HFFc6 (cell line): ENCODE data around the gene RPL15. TPM values are rescaled to one million over a fixed set of nuclear protein-coding genes. Genes with fewer than 3 reads are reported as not detected.
"Not testable (repeated sequence)": the region's sequence is repeated elsewhere in the genome, so short reads cannot be mapped to it uniquely, and the experiment has no call there.

Experiments
- DNase-seq: peaks from one replicate; pipeline ENCODE4 v3.0.0-alpha.2; 2018
- H3K27ac Mint-ChIP-seq: 2 replicates; pipeline ENCODE4 v1.8.0; 2020; ENCODE audit warnings: mild to moderate bottlenecking, mixed read lengths
- H3K27me3 Mint-ChIP-seq: 2 replicates; pipeline ENCODE4 v1.8.0; 2021; ENCODE audit warnings: mild to moderate bottlenecking, moderate library complexity, mixed read lengths; ENCODE audit not compliant: insufficient read depth
- H3K36me3 Mint-ChIP-seq: 2 replicates; pipeline ENCODE4 v1.8.0; 2021; ENCODE audit warnings: low read depth, mixed read lengths
- H3K4me1 Mint-ChIP-seq: 2 replicates; pipeline ENCODE4 v1.8.0; 2020; ENCODE audit warnings: low read depth, mixed read lengths
- H3K4me3 Mint-ChIP-seq: 2 replicates; pipeline ENCODE4 v1.8.0; 2020; ENCODE audit warnings: mild to moderate bottlenecking, moderate library complexity, mixed read lengths
- H3K9me3 Mint-ChIP-seq: 2 replicates; pipeline ENCODE4 v1.8.0; 2020; ENCODE audit warnings: mild to moderate bottlenecking, mixed read lengths
- total RNA-seq, 6 experiments: library from RNA; stranded (reverse); fragmentation: NEBNext Ultra II Directional; extraction: Animal tissue kit (Norgen Biotek cat#: 25700); gene quantifications; 2 replicates in 1 of 6; 3 replicates in 5 of 6; pipeline ENCODE4 v1.2.3, GENCODE V29; 2021
- TF ChIP-seq, protein P1 (sequence below): fragments of 200-600 bp; sonication (generic); IDR thresholded peaks from 2 replicates; pipeline ENCODE4 v1.5.0; 2021; ENCODE audit warnings: antibody characterized with exemption, mild to moderate bottlenecking

Gene RPL15
- total RNA-seq, 6 experiments from 2014 or later, result 1,680 to 2,112 (median 1,953) TPM

DNA sequence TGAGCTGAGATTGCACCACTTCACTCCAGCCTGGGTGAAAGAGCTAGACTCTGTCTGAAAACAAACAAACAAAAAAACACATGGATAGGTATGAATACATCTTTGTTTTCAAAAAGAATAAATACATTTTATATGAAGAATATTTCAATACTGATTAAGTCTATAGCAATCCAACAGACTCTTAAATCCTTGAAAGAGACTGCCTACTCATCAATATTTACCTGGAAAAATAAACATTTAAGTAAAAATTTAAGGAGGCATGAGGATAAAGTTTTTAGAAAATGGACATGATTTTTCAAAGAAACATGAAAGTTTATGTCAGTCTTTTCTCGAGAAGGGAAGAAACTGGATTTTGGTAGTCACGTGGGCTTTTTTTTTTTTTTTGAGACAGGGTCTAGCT is 5.5 kb upstream of the RPL15 start:
- Mint-ChIP-seq H3K36me3 (0 out of 2 replicates have a peak, but pooled peaks cover 7% of the 10 kb centered on the region), H3K9me3 (no peaks in the 10 kb centered on the region), H3K4me3 (no peak overlapping the region), H3K27ac (no peak overlapping the region), H3K27me3 (no peaks in the 10 kb centered on the region), H3K4me1 (peaks cover 29% of the 10 kb centered on the region)
- TF ChIP-seq, protein P1, sequence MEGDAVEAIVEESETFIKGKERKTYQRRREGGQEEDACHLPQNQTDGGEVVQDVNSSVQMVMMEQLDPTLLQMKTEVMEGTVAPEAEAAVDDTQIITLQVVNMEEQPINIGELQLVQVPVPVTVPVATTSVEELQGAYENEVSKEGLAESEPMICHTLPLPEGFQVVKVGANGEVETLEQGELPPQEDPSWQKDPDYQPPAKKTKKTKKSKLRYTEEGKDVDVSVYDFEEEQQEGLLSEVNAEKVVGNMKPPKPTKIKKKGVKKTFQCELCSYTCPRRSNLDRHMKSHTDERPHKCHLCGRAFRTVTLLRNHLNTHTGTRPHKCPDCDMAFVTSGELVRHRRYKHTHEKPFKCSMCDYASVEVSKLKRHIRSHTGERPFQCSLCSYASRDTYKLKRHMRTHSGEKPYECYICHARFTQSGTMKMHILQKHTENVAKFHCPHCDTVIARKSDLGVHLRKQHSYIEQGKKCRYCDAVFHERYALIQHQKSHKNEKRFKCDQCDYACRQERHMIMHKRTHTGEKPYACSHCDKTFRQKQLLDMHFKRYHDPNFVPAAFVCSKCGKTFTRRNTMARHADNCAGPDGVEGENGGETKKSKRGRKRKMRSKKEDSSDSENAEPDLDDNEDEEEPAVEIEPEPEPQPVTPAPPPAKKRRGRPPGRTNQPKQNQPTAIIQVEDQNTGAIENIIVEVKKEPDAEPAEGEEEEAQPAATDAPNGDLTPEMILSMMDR, result no peak
- no peak for DNase-seq

DNA sequence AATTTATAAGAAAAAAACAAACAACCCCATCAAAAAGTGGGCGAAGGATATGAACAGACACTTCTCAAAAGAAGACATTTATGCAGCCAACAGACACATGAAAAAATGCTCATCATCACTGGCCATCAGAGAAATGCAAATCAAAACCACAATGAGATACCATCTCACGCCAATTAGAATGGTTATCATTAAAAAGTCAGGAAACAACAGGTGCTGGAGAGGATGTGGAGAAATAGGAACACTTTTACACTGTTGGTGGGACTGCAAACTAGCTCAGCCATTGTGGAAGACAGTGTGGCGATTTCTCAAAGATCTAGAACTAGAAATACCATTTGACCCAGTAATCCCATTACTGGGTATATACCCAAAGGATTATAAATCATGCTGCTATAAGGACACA is 4.6 kb upstream of the RPL15 start:
- H3K36me3 Mint-ChIP-seq, H3K9me3 Mint-ChIP-seq, H3K27me3 Mint-ChIP-seq, DNase-seq, H3K4me3 Mint-ChIP-seq, H3K27ac Mint-ChIP-seq: not testable (repeated sequence)
- H3K4me1 Mint-ChIP-seq, result peaks cover 29% of the 10 kb centered on the region

DNA sequence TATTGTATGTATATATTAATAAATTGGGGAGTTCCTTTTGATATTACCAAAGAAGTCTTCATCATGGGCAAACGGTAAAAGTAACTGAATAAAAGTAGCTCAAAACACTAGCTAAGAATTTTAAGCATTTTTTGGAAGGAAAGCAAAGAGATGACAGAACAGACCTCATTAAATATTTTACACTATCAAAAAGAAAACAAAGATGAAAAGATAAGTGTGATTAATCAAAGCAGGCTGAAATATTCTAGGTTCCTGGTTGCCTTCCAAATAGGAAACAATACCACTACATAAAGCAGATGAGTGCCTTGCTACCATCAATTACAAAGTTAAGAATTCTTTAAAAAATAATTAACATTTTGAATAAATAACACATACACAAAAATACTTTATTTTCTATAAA is 3.8 kb upstream of the RPL15 start:
- H3K36me3 Mint-ChIP-seq, result peaks cover 13% of the 10 kb centered on the region
- H3K9me3 Mint-ChIP-seq, result 0 out of 2 replicates have a peak, but pooled peaks cover 3% of the 10 kb centered on the region
- H3K4me3 Mint-ChIP-seq, result no peak overlapping the region
- DNase-seq, result no peak
- peaks cover 5% of the 10 kb centered on the region for H3K27me3 Mint-ChIP-seq
- peaks cover 31% of the 10 kb centered on the region for H3K4me1 Mint-ChIP-seq
- TF ChIP-seq, protein P1, result no peak
- H3K27ac Mint-ChIP-seq, result no peak overlapping the region

DNA sequence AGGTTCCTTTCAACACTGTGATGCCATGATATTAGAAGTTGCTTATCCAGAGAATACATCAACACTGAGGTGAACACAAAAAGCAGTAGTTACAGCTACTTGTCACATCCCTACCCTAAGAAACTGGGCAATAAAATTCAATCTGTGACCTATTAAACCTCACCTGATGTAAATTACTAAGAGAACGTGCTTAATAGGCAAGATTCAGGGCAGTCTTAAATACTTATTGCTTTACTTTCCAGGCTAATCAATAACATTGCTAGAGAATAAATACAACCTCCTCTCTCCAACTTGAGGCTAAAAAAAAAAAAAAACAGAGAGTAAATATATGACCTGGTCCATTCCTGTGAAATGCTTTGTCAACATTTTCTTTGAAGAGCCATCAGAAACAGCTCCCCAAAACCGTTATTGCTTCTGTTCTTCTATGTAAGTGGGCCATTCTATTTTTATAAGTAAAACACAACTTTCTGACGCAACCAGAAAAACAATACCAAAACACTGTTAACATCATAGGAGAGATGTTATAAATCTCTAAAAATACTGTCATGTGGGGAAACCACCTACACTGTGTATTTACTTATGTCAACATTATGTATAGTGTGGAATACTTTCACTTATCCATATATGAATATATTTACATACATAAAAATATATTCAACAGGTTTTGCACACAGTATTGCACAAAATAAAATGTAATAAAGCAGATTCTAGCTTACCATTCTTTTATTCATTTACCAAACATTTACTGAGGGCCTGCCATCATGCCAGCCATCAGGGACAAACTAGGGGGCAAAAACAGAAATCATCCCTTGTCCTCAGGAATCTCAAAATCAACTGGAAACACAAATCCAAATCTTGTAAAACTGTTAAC is 2.8 kb upstream of the RPL15 start:
- Mint-ChIP-seq H3K4me1 (peaks cover 40% of the 10 kb centered on the region), H3K27me3 (peaks cover 5% of the 10 kb centered on the region), H3K4me3 (no peak overlapping the region), H3K9me3 (0 out of 2 replicates have a peak, but pooled peaks cover 3% of the 10 kb centered on the region), H3K27ac (no peak overlapping the region), H3K36me3 (peaks cover 23% of the 10 kb centered on the region)
- TF ChIP-seq, protein P1, result no peak
- no peak for DNase-seq

DNA sequence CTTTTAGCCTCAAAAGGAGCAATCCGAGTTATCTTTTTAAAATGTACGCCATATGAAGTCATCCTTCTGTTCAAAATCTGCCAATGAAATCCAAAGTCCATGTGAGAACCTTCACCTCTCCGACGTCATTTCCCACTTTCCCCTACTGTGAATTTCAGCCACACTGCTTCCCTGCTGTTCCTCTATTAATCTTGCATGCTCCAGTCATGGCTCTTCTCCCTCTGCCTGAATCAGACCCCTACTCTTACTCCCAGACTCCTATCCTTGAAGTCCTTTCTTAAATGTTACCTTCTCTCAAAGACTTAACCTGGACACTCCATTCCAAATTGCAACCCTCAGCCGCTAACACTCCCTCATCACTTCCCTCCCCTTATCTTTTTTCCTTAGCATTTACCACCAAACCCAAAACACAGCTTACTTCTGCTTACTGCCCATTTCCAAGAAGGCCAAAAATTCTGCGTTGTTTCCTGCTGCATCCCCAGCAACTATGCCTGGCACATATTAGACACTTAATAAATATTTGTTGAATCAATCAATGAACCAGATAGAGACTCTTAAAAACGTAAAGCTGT is 1.3 kb upstream of the RPL15 start:
- Mint-ChIP-seq H3K36me3 (peaks cover 36% of the 10 kb centered on the region), H3K4me3 (peak overlapping the region; percentile 100), H3K4me1 (peaks cover 53% of the 10 kb centered on the region), H3K27ac (peak overlapping the region; percentile 99; the same call in 1 of the 2 replicates), H3K27me3 (peaks cover 5% of the 10 kb centered on the region), H3K9me3 (0 out of 2 replicates have a peak, but pooled peaks cover 3% of the 10 kb centered on the region)
- TF ChIP-seq, protein P1, result no peak
- no peak for DNase-seq
